OCI-M2 (cell line): ENCODE data around the gene CABP1.

Source experiments
- DNase-seq: peaks from one replicate; lab custom pipeline; 2025; ENCODE audit not compliant: unreplicated experiment; lab: John Stamatoyannopoulos, UW

Gene CABP1

DNA sequence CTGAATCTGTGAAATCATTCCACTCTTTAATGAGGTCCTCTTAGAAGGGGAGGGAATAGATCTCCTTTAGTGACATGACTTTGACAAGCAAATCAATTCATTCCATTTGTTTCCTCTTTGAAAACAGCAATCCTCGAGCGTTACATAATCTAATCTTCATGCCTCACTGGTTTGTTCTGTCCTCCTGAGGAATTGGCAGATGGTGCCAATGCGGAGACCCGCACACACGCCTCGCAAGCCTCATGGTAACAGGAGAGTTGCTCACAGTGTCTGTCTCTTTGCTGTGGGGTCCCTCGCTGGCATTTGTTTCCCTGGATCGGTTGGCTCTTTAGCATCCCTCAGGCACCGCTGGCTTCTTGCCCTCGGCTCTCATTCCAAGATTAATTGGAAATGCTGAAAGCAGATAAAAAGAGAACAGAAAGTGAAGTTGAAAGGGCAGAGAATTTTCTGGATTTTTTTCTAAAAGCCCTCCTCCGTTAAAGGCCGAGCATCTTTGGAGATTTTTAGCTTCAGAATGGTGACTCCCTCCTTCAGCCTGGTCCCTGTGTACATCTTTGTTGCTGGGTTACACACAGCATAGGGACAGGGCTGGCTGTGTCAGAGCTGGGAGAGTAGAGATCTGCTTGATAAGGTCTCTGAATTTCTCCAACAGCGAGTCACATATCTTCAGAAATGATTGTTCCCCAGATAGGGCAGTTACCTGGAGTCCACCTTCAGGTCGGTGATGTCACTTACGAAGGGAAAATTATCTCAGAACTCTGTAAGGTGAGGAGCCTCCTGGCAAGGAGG, 10.1 kb upstream of the CABP1 start:
- DNase-seq: no peak

DNA sequence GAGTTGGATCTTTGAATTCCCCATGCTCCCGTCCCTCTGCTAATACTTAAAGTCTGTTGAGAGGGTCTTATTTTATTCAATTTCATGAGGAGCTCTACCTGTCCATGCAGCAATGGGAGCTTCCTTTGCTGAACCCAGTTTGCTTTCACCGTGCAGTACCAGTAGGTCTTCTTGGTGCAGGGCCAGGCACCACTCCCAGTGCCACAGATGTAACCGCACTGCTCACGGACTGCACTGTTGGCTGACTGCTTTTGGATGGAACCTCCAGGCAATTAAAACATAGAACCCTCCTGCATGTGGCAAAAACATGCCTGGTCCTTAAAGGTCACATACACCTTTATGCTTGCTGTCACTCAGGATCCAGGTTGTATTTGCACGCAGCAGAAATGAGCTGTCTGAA, 9.3 kb upstream of the CABP1 start:
- no peak for DNase-seq

DNA sequence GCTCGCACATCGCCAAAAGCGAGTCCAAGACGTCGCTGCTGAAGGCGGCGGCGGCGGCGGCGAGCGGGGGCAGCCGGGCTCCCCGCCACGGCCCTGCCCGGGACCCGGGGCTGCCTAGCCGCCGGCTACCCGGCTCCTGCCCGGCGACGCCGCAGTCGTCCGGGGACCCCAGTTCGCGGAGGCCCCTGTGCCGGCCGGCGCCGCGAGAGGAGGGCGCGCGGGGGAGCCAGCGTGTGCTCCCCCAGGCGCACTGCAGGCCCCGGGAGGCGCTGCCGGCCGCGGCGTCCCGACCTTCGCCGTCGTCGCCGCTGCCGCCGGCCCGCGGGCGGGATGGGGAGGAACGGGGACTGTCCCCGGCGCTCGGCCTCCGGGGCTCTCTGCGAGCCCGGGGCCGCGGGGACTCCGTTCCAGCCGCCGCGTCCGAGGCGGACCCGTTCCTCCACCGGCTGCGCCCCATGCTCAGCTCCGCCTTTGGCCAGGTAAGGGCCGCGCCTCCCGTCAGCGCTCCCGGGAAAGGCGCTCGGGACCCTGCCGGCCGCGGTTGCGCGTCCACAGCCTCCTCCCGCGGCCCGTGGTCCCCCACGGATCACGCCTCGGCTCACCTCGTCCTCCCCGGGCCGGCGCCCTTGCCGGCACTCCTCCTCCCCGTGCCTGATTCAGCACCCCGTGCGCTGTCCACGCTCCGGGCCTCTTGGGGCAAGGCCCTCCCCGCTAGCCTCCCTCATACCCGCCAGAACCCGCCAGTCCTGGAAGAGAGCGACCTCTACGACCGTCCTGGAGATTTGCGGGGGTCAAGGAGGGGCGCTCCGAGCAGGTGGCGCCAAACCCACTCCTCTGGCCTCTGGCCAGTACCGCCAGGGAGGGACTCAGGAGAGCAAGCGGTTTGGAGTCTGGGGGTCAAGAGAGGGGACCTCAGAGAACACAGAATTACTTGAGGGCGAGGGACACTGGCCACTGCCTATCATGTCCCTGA, 721 bp downstream of the CABP1 start:
- DNase-seq: no peak

DNA sequence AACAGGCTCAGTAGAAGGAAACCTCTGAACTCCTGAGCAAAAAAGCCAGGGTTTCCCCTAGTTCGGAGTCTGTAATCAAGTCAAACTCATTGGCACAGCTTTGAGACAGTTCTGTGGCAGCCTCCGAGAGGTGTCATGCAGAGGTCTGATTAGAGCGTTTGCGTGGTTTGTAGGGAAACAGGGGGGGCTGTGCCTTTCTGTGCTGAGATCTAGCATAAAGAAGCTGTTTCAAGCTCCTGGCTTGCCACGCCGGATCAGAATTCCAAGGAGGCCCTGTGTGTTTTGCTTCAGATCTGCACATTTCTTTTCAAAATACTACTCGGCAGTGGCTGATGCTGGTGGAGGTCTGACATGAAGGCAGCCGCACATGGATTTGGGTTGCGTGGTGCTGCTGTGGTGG, 1.7 kb downstream of the CABP1 start:
- DNase-seq: no peak

DNA sequence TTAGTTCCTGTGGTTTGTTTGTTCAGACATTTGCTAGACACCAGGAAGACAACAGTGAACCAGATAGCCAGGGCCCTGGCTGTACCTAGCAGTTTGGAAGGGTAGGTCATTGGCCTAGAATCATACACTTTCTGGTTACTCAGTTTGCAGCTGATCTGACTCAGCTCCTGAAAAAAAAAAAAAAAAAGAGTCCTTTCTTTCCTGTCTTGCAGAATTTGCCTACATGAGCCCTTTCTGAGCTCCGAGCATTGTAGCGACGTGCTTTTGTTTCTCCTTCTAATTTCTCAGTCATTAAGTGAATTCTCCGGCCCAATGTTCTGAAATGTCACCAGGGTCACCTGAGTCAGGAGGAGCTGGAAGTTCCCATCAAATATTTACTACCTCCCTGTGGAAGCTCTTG, 2.4 kb downstream of the CABP1 start:
- no peak for DNase-seq

DNA sequence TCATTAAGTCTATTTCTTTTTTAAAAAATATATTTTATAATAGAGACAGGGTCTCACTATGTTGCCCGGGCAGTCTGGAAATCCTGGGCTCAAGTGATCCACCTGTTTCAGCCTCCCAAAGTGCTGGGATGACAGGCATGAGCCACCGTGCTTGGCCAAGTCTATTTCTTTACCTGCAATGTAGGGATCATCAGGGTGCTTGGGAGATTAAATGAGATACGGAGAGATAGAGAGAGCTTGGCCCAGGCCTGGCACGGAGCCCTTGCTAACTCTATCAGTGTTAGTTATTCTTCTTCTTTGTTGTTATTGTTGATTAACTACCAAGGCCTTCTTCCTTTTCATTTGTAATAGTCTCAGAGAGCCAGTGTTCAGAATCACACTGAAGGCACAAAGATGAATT, 3.1 kb downstream of the CABP1 start:
- DNase-seq: no peak

DNA sequence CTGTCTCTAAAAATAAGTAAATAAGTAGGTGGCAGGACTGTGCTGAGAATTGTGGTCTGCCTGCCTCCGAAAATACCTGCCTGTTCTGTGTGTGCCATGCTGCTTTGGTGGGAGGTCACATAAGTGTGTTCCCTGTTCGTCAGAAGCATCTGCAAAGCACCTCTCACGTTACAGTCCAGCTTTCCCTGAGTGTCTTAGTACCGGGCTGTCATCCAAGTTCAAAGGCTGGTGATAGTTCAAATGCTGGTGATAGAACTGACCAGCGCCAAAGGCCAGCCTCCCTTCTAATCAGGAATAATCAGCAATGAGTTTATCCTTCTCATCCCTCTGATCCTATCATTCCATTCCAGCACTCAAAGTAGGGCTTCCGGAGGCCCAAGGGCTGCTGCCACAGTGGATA, 5.6 kb downstream of the CABP1 start:
- DNase-seq: no peak

DNA sequence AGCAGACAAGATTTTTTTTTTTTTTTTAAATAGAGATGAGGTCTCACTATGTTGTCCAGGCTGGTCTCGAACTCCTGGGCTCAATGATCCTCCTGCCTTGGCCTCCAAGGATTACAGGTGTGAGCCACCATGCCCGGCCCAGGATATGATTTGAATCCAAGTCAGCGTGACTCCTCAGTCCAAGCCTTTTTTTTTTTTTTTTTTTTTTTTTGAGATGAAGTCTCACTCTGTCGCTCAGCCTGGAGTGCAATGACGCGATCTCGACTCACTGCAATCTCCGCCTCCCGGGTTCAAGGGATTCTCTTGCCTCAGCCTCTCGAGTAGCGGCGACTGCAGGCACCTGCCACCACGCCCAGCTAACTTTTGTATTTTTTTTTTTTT, 6.9 kb downstream of the CABP1 start:
- DNase-seq: no peak

DNA sequence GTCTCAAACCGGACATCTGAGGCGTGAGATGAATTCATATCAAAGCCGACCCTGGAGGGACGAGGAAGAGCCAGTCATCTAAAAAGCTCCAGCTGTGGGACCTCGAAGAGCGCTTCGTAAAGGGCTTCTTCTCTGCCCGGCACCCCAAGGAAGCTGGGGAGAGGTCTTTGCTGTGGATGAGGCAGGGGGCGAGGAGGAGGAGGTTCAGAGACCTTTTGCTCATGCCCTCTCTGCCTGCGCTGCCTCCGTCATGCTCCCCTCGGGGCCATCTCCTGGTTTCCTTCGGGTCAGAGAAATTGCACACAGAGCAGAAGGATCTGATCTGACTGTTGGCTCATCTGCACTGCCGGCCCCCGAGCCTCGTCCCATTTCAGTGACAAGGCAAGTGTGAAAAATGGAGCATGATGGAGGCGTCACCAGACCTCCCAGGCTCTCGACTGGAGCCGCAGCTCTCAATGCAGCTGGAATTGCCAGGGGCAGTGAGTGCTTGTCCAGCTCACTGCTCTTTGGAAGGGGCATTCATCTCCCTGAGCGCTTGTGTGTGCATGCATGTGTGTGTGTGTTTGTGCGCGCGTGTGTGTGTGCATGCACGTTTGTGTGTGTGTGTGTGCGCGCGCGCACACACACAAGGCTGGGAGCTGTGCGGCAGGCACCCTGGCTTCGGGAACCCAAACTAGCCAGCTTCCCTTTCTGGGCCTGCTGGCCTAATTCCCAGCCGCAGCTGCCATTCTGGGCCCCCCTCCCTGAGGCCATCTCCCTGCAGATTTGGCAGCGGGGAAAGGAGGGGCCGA, 9.2 kb downstream of the CABP1 start:
- no peak for DNase-seq

DNA sequence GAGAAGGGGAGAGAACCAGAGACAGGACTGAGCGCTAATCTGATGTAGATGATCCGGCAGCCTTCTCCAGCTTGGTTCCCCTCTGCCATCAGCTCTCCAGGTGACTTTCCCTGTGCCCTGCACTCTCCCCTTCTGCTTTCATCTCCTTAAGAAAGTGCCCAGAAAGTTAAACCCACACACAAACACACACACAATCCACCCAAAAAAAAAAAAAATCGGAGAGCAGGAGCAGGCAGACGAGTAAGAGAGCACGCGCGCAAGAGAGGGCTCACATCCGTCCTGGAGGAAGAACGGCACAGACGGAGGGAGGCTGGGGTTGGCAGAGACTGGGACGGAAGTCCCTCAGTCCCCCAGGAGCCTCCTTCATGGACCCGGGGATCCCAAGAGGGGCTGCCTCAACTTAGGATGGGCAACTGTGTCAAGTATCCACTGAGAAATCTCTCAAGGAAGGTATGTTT, 9.8 kb downstream of the CABP1 start:
- no peak for DNase-seq

DNA sequence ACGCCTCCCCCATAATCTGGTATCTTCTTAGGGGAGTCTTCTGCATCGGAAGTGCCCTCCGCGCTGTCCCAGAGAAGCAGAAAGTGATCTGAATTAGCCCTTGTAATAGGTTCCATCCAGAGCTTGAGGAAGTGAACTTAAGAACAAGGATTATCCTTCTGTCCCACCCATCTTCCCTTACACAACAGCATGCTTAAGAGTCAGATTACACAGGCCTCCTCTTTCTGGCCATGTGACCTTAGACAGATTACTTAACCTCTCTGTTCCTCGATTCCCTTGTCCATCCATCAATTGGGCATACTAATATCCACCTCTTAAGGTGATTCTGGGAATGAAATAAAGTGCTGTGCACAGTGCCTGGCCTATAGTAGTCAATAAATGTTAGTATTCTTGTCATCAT, 11.4 kb downstream of the CABP1 start:
- DNase-seq: no peak

DNA sequence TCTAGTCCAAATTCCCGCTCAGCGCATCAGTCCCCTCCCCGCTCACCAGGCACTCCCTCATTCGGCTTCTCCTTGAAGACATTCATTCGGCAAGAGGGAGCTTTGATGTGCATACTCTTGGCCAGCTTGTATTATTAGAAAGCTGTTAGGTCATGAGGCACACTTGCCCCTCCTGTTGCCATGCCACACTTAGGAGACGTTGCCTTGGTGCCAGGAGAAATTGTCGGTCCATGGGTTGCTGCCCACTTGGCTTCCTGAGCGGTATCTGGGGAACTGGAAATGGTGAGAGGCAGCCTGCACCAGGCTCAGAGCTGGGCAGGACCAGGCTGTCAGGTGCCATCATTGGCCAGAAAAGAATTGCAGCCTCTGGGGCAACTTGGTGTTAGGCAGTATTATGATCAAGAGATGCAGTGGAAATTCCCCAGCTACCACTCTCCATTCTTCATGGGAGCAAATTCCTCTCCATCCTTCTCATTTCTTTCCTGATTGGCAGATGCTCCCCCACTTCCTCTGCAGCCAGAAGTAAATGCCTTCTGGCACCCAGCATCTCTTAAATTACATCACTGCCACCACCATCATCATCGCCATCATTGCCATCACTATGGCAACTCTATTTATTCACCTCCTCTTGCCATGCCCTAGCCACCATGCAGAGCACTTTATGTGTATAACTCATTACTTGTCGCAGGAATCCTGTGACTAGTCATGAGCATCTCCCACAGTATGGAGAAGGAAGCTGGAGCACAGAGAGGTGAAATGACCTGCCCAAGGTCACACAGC, 12.4 kb downstream of the CABP1 start:
- no peak for DNase-seq

DNA sequence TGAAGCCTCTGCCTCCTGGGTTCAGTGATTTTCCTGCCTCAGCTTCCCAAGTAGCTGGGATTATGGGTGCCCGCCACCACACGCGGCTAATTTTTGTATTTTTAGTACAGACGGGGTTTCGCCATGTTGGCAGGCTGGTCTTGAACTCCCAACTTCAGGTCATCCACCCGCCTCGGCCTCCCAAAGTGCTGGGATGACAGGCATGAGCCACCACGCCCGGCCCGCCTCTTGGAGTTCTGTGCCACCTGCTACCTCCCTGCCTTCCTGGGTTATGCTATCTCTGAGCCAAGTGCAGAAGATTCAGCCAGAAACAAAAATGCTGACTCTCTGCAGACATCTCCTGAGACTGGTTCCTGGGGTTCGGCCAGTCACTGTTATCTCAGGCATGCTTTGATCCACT, 13.2 kb downstream of the CABP1 start:
- no peak for DNase-seq

DNA sequence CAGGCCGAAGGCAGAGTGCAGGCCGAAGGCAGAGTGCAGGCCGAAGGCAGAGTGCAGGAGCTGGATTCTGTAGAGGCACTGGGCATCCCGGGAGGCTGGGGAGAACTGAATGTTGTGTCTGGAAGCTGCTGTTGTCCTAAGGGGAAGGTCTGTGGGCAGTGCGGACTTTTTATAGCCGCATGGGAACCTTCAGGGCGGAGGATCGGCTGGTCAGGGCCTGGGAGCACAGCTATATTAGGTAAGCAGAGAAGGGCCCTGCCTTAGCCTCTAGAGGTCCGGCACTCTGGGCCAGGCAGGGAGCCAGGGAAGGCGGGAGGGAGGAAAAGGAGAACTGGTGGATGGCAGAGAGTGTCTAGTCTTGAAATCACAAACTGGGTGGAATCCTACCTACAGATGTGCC, 14.2 kb downstream of the CABP1 start:
- DNase-seq: no peak

DNA sequence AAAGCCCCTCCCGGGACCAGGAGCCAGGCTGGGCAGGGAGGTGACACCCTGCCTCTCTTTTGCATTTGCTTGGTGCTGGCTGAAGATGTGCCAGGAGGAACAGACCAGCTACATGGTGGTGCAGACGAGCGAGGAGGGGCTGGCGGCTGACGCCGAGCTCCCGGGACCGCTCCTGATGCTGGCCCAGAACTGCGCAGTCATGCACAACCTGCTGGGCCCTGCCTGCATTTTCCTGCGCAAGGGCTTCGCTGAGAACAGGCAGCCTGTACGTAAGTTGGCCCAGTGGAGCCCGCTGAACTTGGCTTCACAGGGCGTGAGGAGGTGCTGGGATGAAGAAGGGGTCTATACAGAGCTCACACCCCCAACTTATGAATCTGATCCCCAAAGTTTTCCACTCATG, 15.6 kb downstream of the CABP1 start:
- DNase-seq: no peak

DNA sequence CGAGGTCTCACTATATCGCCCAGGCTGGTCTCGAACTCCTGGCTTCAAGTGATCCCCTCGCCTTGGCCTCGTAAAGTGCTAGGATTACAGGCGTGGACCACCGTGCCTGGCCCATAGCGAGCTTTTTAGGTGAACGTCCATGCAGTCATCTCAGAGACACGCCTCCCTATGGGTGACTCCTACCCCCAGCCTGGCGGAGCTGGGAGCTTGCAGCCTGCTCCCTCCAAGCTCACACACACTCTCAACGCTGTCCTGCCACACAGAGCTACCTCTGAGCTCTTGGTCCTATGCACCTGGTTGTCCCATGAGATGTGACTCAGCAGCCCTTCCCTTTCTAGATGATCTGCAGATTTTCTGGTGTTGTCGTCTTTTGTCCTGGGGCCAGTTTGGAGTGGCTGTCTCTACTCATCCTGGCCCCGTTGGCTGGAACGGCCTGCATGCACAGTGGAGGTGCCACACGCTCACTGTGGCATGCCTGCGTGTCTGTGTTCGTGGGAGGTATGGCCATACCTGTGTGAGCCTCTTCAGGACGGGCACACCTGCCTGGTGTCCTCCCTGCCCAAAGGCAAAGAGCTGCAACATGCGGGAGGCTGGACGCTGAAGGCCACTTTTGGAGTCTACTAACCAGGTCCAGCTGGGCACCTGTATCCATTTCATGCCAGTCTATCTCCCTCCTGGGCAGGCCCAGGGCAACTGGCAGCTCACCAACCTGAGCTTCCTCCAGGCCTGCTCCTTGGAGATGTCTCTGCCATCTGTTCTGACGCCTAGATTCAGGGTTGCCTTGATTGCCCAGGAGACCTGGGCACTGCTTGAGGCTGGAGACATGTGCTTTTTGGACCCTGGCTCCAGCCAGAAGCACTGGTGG, 18.1 kb downstream of the CABP1 start:
- DNase-seq: no peak

DNA sequence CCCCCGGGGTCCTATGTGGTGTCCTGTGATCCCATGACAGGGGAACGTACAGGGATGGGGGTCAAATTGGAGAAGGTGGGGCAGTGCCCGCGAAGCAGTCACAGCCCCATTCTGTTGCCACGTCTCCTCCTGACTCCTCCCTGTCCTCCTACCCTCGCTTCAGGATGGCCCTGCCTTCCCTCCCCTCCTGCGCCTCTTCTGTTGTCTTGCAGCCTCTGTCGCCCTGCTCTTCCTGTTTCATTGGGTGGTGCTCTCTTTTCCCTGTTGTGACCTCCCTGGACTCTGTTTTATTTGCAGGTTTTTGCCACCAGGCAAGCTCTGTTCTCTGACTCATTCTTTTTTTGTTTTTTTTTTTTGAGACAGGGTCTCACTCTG, 18.7 kb downstream of the CABP1 start:
- no peak for DNase-seq

DNA sequence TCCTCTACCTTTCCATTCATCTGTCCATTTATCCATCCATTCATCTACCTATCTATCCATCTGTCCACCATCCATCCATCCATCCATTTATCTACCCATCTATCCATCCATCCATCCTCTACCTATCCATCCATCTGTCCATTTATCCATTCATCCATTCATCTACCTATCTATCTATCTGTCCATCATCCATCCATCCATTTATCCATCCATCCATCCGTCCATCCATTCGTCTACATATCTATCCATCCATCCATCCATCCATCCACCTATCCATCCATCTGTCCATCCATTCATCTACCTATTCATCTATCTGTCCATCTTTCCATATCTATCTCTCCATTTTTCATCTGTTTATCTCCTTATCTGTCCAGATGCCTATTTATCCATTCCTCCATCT, 21.0 kb downstream of the CABP1 start:
- no peak for DNase-seq

DNA sequence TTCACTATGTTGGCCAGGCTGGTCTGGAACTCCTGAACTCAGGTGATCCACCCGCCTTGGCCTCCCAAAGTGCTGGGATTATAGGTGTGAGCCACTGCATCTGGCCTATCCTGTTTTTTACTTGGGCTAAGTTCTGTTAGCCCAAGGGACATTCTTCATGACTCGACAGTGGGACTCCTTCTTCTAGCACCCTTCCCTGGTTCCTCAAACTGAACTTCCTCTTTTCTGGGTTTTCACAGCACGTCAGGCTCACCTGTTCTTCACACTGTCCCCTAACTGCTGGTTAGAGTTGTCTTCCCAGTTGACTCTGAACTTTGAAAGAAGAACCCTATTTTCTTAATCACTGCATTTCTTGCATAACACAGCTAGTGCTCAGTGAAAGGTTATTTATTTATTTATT, 22.5 kb downstream of the CABP1 start:
- no peak for DNase-seq

DNA sequence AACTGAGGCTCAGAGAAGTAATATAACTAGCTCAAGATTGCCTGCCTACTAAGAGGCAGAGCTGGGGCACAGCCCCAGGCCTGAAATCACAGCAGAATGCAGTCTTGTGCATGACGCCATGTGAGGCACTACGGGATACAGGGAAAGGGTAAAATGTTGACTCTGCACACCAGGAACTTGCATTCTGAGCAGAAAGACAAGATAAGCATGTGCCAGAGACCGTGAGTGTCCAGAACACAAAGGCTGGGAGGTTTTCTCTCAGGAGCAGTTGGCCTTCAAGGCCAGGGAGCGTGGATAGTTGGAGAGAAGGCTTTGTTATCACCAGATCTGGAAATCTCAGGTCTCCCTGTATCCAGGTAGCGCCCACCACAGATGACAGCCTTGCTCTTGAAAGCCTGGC, 23.3 kb downstream of the CABP1 start:
- no peak for DNase-seq
